SK-N-SH (cell line): ENCODE measurements around the gene KRTAP6-1.

Experiments
- CTCF ChIP-seq: fragments of 200-600 bp; sonication (generic); IDR thresholded peaks from 2 replicates; pipeline ENCODE4 v1.6.1; 2017; ENCODE audit warnings: antibody characterized with exemption, mild to moderate bottlenecking, moderate library complexity
- EZH2phosphoT487 ChIP-seq: fragments of 200-600 bp; sonication (generic); IDR thresholded peaks from 2 replicates; pipeline ENCODE4 v1.6.1; 2017; ENCODE audit warnings: low read depth, mixed run types, mild to moderate bottlenecking, antibody characterized with exemption, moderate library complexity, borderline replicate concordance
- GATA2 ChIP-seq: sonication (generic); formaldehyde crosslinking; IDR thresholded peaks from 2 replicates; pipeline ENCODE4 v1.5.0; 2020; ENCODE audit warnings: mild to moderate bottlenecking, missing genetic modification reagents
- IRF3 ChIP-seq: fragments of 150-350 bp; IDR thresholded peaks from 2 replicates; pipeline ENCODE4 v1.6.1; 2016; ENCODE audit warnings: mild to moderate bottlenecking, low read depth, low read length
- JUND ChIP-seq: IDR thresholded peaks from 2 replicates; pipeline ENCODE4 v1.4.0; 2012
- MAX ChIP-seq: IDR thresholded peaks from 2 replicates; pipeline ENCODE4 v1.4.0; 2012; ENCODE audit warnings: low read depth
- NFIC ChIP-seq: IDR thresholded peaks from 2 replicates; pipeline ENCODE4 v1.4.0; 2012; ENCODE audit warnings: borderline replicate concordance
- POLR2AphosphoS5 ChIP-seq: IDR thresholded peaks from 2 replicates; pipeline ENCODE4 v1.6.1; 2012; ENCODE audit warnings: low read depth, low read length
- TAF1 ChIP-seq: IDR thresholded peaks from 2 replicates; pipeline ENCODE4 v1.6.1; 2012; ENCODE audit warnings: low read depth, mild to moderate bottlenecking, low read length, moderate library complexity, borderline replicate concordance
- YY1 ChIP-seq: IDR thresholded peaks from 2 replicates; pipeline ENCODE4 v1.4.0; 2012; ENCODE audit warnings: low read depth, mild to moderate bottlenecking

GRCh38 chr21:30592140-30592539 is 21.6 kb downstream of the KRTAP6-1 start, which contains the start of gene KRTAP6-3:
- TF ChIP-seq YY1 (no peak), CTCF (no peak), IRF3 (no peak), GATA2 (CRISPR knock-in tag) (no peak), NFIC (no peak), EZH2phosphoT487 (no peak), POLR2AphosphoS5 (no peak), MAX (no peak), TAF1 (no peak), JUND (no peak)
